Posterior cingulate gyrus (tissue), 11 donors: Measurements from ENCODE around the gene DCLK1.
"Not testable (repeated sequence)": the region's sequence is repeated elsewhere in the genome, so short reads cannot be mapped to it uniquely, and the experiment has no call there.

ENCODE experiments used
- DNase-seq, 10 donors: peaks; one replicate each; pipeline versions ENCODE4 v3.0.0 to v3.0.0-alpha.2; 2020 to 2021; ENCODE audit warnings: mixed read lengths in 3 of 10
- intact Hi-C: fragments of 100-400 bp; cut with DNase I; formaldehyde crosslinking; loops from one replicate; pipeline ENCODE4 v1.15.1; 2023

The DCLK1 gene

DNA sequence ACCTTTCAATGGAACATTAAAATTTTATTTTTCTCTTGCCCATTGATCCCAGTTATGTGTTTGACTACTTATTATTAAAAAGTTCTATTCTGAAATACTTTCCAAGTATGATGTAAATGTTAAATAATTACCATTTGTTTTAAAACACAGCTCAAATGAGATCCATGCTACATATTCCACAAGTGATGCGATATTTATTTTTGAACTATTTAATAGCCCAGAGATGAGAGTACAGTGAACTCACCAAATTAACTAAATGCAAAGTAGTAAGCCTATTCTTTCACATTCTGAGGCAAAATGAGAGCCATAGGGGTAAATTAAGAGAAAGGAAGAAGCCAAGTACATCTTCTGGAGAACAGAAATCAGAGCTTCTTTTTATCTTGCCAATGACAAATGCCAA lies 1.2 kb upstream of the DCLK1 start:
- intact Hi-C loops = no loop called here
- DNase-seq = no peak

DNA sequence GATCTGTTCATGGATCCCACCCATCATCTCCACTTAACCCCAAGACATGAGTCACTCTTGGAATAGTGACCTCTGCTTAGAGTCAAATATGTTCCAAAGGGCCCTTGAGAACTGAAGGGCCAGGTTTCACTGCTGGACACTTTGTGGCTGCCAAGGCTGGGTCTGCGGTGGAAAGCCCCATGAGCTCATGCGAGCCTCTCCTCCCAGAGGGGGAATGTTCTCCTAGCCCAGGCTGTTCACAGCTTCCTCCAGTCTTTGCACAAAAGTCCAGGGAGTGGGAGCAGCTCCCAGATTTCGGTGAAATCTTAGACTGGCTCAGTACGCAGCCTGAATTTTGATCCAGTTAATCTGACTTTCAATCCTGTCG lies 732 bp upstream of the DCLK1 start:
- intact Hi-C loops = no loop called here
- peak in 5 of 10 donors; percentile 25 to 86 (median 74) for DNase-seq

DNA sequence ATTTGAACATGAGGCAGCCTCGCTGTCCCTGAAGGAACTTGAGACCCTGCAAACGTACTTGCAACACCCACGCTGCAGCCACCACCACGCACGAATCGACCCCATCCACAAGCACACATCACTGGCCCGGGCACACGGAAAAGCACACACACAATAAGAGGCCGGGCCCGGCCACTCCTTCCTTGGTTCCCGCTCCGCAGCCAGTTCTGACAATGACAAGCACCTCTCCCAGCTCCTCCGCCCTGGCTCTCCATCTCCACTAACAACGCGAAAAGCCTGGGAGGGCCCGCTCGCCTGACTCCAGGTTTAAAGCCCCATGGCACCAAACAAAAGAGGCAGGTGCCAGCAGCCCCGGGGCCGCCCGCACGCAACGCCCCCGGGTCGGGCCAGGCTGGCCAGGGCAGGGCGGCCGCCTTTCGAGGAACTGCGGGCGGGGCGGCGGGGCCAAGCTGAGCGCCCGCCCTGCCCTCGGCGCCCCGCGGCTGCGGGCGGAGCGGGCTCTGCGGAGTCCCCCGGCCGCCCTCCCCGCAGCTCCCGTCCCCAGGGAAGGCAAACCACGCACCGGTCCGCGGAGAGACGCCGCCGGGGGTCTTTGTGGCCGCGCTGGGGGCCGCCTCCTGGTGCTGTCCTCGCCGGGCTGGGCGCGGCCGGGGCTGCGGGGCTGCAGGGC lies 495 bp downstream of the DCLK1 start:
- DNase-seq = peak in 7 of 10 donors; percentile 28 to 87 (median 42)
- intact Hi-C loops = no loop called here

DNA sequence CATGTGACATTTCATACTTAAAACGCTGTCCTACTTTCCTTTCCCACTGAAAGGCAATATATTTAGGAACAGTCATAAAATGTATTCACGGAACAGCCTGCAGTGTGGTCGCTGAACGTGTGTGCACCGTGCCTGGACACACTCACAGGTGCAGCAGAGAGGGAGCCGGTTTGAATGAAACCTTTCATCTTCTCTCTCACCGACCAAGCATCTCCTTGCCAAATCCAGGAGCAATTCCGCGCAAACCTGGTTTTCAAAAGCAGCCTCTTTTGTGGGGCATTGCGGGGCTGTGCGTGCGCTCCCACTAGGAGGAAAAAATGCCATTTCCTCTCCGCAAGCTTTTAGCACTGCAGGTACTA lies 1.0 kb downstream of the DCLK1 start:
- DNase-seq = peak in 2 of 10 donors; percentile 12 to 71
- intact Hi-C loops = no loop called here

DNA sequence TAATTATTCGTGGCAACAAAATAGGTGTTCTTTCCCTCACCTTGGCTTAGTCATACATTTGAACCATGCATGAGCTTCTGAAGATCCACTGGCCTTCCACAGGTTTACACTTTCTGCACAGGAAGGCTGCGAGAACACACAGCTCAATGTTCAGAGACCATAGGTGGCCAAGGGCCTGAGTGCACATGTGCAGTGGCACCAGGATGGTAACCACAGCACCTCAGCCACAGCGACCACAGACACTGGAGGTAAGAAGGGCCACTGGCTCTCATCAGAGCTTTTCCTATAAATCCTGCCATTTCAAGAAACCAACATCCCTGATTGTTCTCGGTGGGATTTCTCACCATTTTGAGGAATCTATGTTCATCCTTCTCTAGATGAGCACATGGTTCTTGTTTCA lies 1.6 kb downstream of the DCLK1 start:
- peak in 2 of 10 donors; percentile 67 to 79 for DNase-seq
- intact Hi-C loops = no loop called here

DNA sequence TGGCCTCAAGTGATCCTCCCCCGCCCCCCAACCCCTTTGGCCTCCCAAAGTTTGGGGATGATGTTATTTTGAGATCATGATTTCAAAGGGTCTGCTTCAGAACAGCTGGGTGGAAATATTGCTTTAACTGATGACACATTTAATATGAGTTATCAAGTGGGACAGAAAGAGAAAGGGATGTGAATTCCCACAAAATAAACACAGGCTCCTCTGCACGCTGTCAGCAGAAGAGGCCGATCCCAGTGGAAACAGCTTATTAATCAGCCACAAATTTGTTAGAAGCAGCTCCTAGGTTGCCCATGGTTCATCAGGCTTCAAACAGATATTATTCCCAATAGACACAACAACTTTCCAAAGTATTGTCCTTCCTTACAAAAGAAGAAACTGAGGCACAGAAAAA lies 4.7 kb downstream of the DCLK1 start:
- intact Hi-C loops = no loop called here
- no peak for DNase-seq

DNA sequence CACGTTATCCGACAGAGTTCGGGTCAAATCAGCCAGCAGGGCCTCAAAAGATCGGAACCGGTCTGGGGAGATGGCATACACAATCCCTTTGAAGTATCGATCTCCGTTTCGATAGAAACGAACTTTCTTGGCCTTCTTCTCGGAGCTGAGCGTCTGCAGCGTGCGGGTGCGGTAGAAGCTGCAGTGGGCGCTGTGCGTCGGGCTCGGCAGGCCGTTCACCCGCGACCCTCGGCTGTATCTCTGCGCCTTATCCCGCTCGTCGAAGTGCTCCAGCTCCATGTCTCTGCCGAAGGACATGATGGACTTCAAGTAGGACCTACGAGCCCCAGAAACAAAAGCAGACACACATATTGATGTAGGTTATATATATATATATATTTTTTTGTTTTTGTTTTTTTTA lies 5.3 kb downstream of the DCLK1 start:
- intact Hi-C loops = no loop called here

DNA sequence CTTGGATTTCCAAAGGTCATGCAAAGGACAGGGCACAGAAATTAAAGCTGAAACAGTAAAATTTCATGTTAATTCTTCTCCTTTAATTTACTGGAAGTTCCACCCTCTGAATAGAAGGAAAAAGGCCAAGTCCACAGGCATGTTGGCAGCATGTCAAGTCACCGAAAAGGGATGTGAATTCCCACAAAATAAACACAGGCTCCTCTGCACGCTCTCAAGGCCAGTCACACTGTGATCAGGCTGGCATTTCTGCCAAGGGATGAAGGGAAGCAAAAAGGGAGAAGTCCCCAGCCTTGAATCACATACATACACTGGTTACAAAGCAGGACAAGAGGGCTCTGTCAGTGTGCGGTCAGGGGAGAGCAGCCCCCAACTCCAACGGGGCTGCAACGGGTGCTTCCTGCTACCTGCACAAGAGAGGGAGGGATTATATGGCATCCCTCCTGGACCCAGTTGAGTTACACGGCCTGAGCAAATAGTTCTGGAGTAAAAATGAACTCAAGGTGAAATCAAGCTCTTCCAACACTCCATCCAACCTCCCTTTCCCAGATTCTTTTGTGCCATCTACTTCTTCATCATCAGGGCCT lies 6.9 kb downstream of the DCLK1 start:
- peak in 1 of 10 donors; percentile 19 for DNase-seq
- intact Hi-C loops = no loop called here

More for the DNA sequence above, 5.3 kb downstream of the DCLK1 start:
- no peak for DNase-seq

DNA sequence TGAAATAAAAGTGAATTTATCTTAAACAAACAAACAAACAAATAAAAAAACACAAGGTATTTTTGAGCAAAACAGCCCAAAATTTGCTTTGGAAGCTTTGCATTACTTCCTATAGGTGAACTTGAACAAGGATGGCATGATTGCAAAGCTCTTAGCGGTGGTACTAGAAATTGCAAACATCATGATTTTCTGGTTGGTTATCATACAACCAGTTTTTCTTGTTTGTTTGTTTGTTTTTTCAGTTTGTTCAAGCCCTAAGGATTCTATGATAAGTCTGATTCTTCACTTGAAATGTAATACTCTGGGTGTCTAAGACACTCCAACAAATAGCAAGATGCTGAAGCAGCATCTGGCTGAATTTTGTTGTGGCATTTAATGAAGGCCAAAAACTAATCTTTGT lies 15.9 kb downstream of the DCLK1 start:
- no peak for DNase-seq
- intact Hi-C loops = no loop called here

DNA sequence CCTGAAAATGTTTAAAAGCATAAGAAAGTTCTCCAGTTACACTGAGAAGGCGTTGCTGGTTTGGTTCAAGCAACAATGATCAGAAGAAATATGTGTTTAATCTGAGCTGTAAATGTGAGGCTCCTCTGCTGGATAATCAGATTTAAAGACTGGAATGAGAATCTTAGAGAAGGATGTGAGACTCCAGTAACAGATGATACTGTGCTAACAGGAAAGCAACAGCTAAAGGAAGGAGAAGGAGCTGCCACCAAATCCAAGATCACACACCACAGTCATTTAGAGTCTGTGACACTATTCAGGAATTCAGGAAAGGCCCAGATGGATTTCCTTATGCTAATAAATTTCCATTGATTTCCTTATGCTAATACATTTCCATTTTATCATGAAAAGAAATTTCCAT lies 16.9 kb downstream of the DCLK1 start:
- intact Hi-C loops = no loop called here
- DNase-seq = no peak

DNA sequence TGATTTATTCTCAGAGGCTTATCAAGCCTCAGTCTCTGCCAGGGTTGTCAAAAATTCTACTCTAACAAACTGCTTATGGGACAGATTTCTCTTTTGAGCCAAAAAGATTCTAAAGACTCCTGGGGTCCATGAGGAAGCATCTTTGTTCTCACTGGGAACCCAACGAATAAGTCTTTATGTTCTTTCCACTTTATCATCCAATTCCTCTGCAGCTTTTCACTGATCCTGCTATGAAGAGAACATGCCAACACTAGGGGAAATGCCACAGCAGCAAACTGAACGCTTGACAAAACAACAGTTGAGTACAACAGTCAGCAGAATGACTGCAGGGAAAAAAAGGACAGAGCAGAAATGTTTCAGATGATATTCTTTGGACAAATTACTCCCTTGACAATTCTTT lies 22.2 kb downstream of the DCLK1 start:
- no peak for DNase-seq
- intact Hi-C loops = no loop called here

DNA sequence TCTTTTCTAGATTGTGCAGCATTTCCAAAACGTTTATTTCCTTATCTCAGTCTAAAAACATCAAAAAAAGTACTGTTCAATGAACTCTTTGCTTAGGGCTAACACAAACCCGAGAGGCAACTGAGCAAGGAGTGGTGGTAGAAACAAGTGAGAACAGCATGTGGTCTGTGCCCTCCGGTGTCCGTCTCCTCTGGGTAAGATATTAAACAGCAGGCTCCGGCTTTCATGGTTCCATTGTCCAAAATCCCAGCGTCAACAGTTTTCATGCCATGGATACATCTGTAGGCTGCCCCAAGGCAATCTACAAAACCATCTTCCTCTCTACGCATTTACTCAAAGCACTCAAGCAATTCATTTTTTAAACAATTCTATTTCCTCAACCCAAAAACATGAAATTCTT lies 22.8 kb downstream of the DCLK1 start:
- peak in 1 of 10 donors; percentile 11 for DNase-seq
- intact Hi-C loops = no loop called here

DNA sequence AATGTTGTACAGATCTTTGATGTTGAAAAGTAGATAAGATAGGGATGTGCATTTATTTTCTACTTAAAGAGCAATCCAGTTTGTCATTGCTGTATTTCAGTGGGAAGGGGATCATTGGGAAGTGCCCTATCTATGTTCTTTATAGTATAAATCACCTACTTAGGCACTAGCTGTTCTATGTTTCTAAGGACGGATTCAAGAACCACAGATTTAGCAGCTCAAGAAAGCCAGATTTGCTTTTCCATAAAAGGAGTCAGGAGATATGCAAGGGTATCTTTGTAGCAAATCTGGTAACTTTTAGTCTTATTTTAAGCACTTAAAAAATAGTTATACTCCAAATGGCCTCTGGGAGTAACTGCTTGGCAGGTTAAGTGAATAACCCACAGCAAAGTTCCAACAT lies 23.7 kb downstream of the DCLK1 start:
- no peak for DNase-seq
- intact Hi-C loops = no loop called here

DNA sequence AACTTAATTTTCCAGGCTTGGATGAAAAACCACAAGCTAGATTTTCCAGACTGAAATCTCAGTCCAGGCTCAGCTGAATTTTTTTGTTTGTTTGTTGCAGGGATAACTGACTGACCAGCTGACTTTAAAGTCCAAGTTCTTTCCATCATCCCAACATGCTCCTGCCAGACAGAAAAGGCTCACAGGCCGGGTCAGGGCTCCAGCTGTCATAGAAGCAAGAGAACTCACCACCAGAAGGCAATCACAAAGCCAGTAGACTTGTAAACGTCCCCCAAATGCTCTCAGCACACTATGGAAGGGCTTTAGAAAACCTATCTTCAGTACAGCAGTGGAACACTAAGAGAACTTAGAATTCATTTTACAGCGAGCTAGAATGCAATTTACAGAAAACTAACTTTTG lies 25.5 kb downstream of the DCLK1 start:
- intact Hi-C loops = no loop called here
- peak in 1 of 10 donors; percentile 29 for DNase-seq

DNA sequence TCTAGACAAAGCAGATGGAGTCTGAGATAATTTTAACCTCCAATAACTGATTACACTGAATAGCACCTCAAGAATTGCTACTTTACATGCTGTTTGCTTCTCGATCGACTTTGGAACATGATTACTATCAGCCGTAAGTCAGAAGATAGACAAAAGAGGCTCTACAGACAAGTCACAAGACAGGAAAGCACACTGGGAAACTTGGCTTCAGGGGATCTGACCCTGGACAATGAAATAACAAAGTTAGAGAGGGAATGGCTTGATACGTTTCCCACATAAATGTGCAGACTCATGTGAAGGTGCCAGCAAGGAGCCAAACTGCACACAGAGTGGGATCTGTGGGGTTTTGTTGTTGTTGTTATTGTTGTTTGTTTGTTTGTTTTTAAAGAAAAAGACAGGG lies 28.5 kb downstream of the DCLK1 start:
- DNase-seq = no peak
- intact Hi-C loops = no loop called here

DNA sequence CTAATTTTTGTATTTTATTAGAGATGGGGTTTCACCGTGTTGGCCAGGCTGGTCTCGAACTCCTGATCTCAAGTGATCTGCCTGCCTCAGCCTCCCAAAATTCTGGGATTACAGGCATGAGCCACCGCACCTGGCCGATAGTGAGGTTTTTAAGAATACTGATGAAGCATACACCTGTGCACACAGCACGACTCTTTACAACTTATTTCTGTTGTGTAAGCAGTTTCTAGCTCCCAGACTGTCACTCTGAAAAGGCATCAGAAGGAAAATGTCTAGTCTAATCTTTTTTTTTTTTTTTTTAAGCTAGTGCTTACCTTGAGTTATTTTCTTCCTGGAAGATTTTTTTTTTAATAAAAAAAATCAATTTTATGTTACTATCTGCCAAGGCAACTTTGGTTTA lies 29.3 kb downstream of the DCLK1 start:
- intact Hi-C loops = not testable (repeated sequence)

DNA sequence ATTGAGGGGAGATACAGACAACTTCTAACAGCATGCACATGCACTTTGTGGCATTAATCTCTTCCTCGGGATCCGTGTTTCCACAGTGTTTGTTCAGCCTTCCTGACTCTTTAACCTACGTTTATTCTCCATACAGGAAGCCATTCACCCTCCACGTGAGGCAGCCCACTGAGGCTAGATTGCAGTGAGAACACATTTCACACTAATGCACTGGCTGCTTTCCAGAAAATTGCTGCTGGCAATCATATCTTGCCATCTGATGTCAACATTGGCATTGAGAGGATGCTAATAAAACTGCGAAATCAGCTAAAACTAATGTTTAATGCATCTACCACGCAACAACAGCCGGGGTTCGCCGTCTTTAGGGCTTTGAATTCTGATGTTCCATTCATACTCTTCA lies 30.0 kb downstream of the DCLK1 start:
- peak in 1 of 10 donors; percentile 19 for DNase-seq
- intact Hi-C loops = no loop called here

More for the DNA sequence above, 29.3 kb downstream of the DCLK1 start:
- DNase-seq = not testable (repeated sequence)

DNA sequence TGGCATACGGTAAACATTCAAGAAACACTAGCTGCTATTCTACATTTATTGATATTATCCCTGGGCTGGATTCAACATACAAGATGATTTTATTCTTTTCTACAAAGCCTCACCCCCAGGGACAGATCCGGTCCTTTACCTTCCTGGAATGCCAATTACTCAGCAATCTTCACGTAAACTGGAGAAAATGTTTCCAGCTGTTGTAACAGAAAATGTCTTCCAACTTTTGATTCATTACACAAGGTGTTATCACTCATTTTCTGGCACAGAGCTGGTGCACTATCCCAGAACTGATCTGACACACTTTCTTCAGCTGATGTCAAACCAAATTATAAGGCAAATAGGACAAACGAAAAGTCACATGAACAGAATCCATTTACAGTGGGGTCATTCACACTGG lies 33.1 kb downstream of the DCLK1 start:
- DNase-seq = no peak
- intact Hi-C loops = no loop called here

DNA sequence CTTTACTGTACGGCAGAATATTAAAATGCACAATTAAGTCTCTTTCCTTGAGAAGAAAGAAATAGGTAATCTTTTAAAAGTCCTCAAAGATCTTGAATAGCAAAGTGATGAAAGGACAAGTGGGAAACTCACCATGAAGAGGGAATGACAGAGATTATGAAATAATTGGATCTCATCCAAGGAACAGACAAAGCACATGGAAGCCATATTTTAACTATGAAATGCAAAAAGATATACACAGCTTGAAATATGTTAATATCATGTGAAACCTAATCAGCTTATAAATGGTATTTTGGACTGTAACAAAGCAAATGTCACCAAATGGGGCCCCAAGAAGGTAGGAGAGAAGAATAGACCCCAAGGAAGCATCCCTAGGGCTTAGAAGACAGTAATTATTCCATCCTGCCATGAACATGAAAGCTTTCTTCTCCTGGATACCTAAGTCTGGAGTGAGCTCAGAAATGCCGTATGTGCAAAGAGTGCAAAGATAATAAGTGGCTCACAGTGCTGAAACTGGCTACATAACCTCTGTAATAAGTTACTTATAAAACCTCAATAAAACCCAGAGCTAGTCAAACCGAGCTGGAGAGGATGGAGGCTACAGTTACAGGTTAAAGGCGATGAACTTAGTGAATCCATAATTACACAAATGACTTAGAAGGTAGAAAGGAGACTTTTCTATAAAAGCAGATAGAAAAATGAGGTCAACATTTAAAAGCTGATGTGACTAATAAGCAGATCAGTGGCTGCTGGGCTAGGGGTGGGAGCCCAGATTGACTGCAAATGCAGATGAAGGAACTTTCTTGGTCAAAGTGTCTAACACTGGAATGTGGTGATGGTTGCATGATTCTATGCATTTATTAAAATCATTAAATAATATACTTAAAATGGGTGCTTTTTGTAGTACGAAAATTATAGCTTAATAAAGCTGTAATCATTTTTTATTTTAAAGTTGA lies 34.4 kb downstream of the DCLK1 start:
- DNase-seq = no peak
- intact Hi-C loops = no loop called here

DNA sequence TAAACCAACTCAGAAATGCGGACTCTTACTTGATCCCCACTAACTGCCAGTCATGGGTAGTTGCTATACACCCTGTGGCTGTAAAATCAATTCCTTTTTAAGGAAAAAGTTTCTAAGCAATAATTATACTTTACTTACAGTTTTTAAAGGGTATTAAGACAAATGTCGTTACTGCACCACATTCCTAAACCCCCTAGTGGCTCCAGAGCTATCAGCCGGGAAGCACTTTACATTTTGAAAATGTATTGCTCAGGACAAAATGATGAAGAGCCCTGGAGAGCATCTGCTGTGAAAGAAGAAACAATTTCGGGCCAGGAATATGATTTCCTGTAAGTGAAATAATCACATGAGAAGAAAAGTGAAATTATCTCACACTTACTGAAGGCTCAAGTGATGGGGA lies 36.7 kb downstream of the DCLK1 start:
- intact Hi-C loops = no loop called here
- no peak for DNase-seq

DNA sequence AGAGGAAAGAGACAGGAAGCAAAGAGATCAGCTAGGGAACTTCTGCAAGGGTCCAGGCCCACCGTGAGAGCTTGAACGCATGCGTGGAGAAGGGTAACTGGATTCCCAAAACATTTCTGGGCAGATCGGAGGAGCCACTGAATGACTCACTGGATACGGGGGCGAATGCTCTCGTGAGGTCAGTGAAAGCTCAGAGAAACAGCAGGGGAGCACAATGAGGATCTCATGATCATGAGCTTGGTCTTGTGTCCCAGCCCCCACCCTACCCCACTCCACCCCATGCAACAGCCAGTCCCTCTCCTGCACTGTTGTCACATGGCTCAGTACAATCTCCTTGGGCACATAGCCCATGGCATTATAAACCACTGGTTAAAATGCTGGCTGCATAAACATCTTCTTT lies 40.6 kb downstream of the DCLK1 start:
- no peak for DNase-seq
- intact Hi-C loops = no loop called here
